ENCODE data around the gene NUP50. TPM values are rescaled to one million over a fixed set of nuclear protein-coding genes. Genes with fewer than 3 reads are reported as not detected.

NUP50 gene
- total RNA-seq, 1 donor from 2014 or later, result 44.1 TPM

DNA sequence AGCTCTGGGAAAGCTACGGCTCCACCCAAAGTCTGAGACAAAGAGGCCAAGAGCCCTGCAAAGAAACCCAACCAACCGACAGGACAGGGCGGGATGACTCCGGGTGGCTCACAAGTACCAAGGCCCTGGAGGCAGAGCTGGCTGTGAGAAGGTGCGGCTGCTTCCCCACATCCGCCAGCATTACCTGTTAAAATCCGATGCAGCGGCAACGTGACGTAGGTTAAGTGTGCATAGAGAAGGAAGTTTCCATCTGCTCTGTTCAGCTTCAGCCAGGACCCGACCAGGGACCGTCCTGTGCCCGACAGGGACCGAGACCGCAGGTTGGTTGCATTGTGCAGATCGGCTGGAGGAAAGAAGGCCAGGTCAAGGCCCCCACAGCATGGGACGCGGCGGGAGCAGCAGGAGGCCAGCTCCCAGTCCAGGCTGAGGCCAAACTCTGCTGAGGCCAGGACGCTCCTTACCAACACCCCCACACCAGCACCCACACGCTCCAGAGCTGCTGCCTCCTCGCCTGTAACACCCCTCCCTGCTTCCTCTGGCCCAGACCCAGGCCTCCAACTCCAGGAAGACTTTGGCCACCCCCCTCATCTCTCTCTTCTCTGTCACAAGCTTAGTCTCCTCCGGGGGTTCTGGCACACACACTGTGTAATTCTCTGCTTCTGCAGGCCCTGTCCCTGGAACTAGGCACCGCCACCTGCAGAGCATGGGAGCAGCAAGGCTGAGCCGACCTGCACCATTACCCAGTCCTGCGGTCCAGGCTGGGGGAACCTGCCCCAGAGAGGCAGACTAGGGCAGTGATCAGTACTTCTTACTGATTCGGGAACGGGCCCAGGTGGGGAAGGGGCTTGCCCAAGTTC, 34.1 kb downstream of the NUP50 start:
- no peak for DNase-seq (ENCODE audit: extremely low spot score, unreplicated experiment)
- no peak for TF ChIP-seq CTCF (IDR thresholded peaks at IDR 0.05)
- H3K36me3 Mint-ChIP-seq (ENCODE audit: unreplicated experiment), result peaks cover 21% of the 10 kb centered on the region
- H3K4me1 Mint-ChIP-seq (ENCODE audit: unreplicated experiment), result peaks cover 16% of the 10 kb centered on the region
- H3K27me3 Mint-ChIP-seq (ENCODE audit: unreplicated experiment), result no peaks in the 10 kb centered on the region
- no peak overlapping the region for H3K4me3 Mint-ChIP-seq (ENCODE audit: unreplicated experiment)
- no peaks in the 10 kb centered on the region for H3K9me3 Mint-ChIP-seq (ENCODE audit: unreplicated experiment)
- no peak overlapping the region for H3K27ac Mint-ChIP-seq (ENCODE audit: unreplicated experiment)

DNA sequence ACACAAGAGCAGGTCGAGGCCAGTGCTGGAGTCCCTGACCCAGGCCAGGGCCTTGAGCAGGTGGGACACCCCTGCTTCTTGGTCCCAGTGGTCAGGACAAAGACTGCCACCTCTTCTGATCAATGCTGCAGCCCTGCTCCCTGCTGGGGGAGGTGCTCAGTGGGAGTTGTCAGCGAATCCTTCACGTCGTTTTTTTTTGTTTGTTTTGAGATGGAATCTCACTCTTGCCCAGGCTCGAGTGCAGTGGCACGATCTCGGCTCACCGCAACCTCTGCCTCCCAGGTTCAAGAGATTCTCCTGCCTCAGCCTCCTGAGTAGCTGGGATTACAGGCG, 34.7 kb downstream of the NUP50 start:
- Mint-ChIP-seq H3K4me1 (ENCODE audit: unreplicated experiment) (peaks cover 16% of the 10 kb centered on the region), H3K36me3 (ENCODE audit: unreplicated experiment) (peaks cover 21% of the 10 kb centered on the region), H3K9me3 (ENCODE audit: unreplicated experiment) (no peaks in the 10 kb centered on the region)

GRCh38 chr22:45199723-45200122, 36.0 kb downstream of the NUP50 start:
- no peak for DNase-seq (ENCODE audit: extremely low spot score, unreplicated experiment)
- H3K4me1 Mint-ChIP-seq (ENCODE audit: unreplicated experiment), result peaks cover 16% of the 10 kb centered on the region
- H3K9me3 Mint-ChIP-seq (ENCODE audit: unreplicated experiment), result no peaks in the 10 kb centered on the region
- TF ChIP-seq CTCF (IDR thresholded peaks at IDR 0.05), result no peak
- H3K4me3 Mint-ChIP-seq (ENCODE audit: unreplicated experiment), result no peak overlapping the region
- H3K36me3 Mint-ChIP-seq (ENCODE audit: unreplicated experiment), result peaks cover 21% of the 10 kb centered on the region
- H3K27me3 Mint-ChIP-seq (ENCODE audit: unreplicated experiment), result no peaks in the 10 kb centered on the region
- no peak overlapping the region for H3K27ac Mint-ChIP-seq (ENCODE audit: unreplicated experiment)

More for the DNA sequence above, 34.7 kb downstream of the NUP50 start:
- Mint-ChIP-seq H3K27ac (ENCODE audit: unreplicated experiment) (no peak overlapping the region), H3K4me3 (ENCODE audit: unreplicated experiment) (no peak overlapping the region), H3K27me3 (ENCODE audit: unreplicated experiment) (no peaks in the 10 kb centered on the region)
- no peak for TF ChIP-seq CTCF (IDR thresholded peaks at IDR 0.05)
- no peak for DNase-seq (ENCODE audit: extremely low spot score, unreplicated experiment)

GRCh38 chr22:45200230-45200629, 36.5 kb downstream of the NUP50 start:
- Mint-ChIP-seq H3K36me3 (ENCODE audit: unreplicated experiment) (peaks cover 21% of the 10 kb centered on the region), H3K4me1 (ENCODE audit: unreplicated experiment) (peaks cover 16% of the 10 kb centered on the region), H3K27me3 (ENCODE audit: unreplicated experiment) (no peaks in the 10 kb centered on the region), H3K9me3 (ENCODE audit: unreplicated experiment) (no peaks in the 10 kb centered on the region), H3K4me3 (ENCODE audit: unreplicated experiment) (no peak overlapping the region), H3K27ac (ENCODE audit: unreplicated experiment) (no peak overlapping the region)
- TF ChIP-seq CTCF (IDR thresholded peaks at IDR 0.05), result no peak
- DNase-seq (ENCODE audit: extremely low spot score, unreplicated experiment), result no peak

- Mint-ChIP-seq H3K9me3 (ENCODE audit: unreplicated experiment) (no peaks in the 10 kb centered on the region), H3K4me3 (ENCODE audit: unreplicated experiment) (no peak overlapping the region), H3K36me3 (ENCODE audit: unreplicated experiment) (peaks cover 18% of the 10 kb centered on the region), H3K27ac (ENCODE audit: unreplicated experiment) (peak overlapping the region; percentile 52), H3K27me3 (ENCODE audit: unreplicated experiment) (no peaks in the 10 kb centered on the region), H3K4me1 (ENCODE audit: unreplicated experiment) (peaks cover 16% of the 10 kb centered on the region)
- no peak for TF ChIP-seq CTCF (IDR thresholded peaks at IDR 0.05)
- DNase-seq (ENCODE audit: extremely low spot score, unreplicated experiment), result no peak
Observed at GRCh38 chr22:45200860-45201511, 37.3 kb downstream of the NUP50 start.
